GM12878 (cell line): ENCODE results near the gene ZNF213. TPM values are rescaled to one million over a fixed set of nuclear protein-coding genes. Genes with fewer than 3 reads are reported as not detected.

Experiments
- ATAC-seq: fragments of 200-7000 bp; cut with Tn5 transposase; 3 replicates; pipeline ENCODE4 v1.9.1; 2020; ENCODE audit warnings: mild to moderate bottlenecking, moderate library complexity
- BruUV-seq: library from RNA; stranded (reverse); fragments of 400-500 nt; replicated peaks from 2 replicates; lab custom pipeline; 2021; lab: Mats Ljungman, UMichigan
- CTCF ChIA-PET: fragments of 300-600 bp; sonication (Branson Sonifier 250); formaldehyde crosslinking; extraction: SDS; loops from one replicate; lab custom pipeline; 2021; ENCODE audit warnings: inconsistent platforms; lab: Yijun Ruan, JAX
- POLR2A ChIA-PET: fragments of 350-600 bp; formaldehyde crosslinking; extraction: SDS; loops from one replicate; lab custom pipeline; 2021; ENCODE audit warnings: inconsistent platforms; lab: Charles Lee
- RAD21 ChIA-PET: fragments of 300-600 bp; sonication (Branson Sonifier 250); formaldehyde crosslinking; loops from one replicate; lab custom pipeline; 2023; ENCODE audit warnings: antibody characterized with exemption; ENCODE audit not compliant: unreplicated experiment; lab: Charles Lee
- SMC1A ChIA-PET: fragments of 300-600 bp; sonication (Branson Sonifier 250); formaldehyde crosslinking; loops from one replicate; lab custom pipeline; 2023; ENCODE audit not compliant: unreplicated experiment, uncharacterized antibody; lab: Charles Lee
- DNase-seq: peaks from one replicate; pipeline ENCODE4 v3.0.0-alpha.2; 2011; ENCODE audit warnings: low read depth, low spot score
- FAIRE-seq: peaks from 3 replicates; lab custom pipeline; 2011; peaks lifted over from hg19 to GRCh38; lab: Jason Lieb, UNC
- H2AFZ ChIP-seq: 2 replicates; pipeline ENCODE4 v1.6.0; 2011; ENCODE audit warnings: low read depth, low read length, control low read depth; ENCODE audit not compliant: control insufficient read depth
- H3K27ac ChIP-seq: 2 replicates; pipeline ENCODE4 v1.5.1; 2011; ENCODE audit warnings: control low read depth; ENCODE audit not compliant: control insufficient read depth, insufficient read depth
- H3K27me3 ChIP-seq, 2 experiments: replicated peaks in 1 of 2; 2 replicates each; pipeline versions ENCODE4 v1.6.0 to v1.6.1; 2011; ENCODE audit warnings: low read length in 1 of 2; ENCODE audit not compliant: control insufficient read depth in 2 of 2, insufficient read depth in 2 of 2
- H3K36me3 ChIP-seq, 2 experiments: 2 replicates each; pipeline ENCODE4 v1.5.1; 2011; ENCODE audit warnings: low read length in 1 of 2; ENCODE audit not compliant: control insufficient read depth in 2 of 2, insufficient read depth in 2 of 2
- H3K4me1 ChIP-seq: 2 replicates; pipeline ENCODE4 v1.6.1; 2011; ENCODE audit warnings: mild to moderate bottlenecking, low read length, moderate library complexity, mixed read lengths; ENCODE audit not compliant: control insufficient read depth, insufficient read depth
- H3K4me2 ChIP-seq: 2 replicates; pipeline ENCODE4 v1.6.0; 2011; ENCODE audit warnings: control low read depth; ENCODE audit not compliant: control insufficient read depth, insufficient read depth
- H3K4me3 ChIP-seq: fragments of 200-600 bp; sonication (generic); 2 replicates; pipeline ENCODE4 v1.5.1; 2016
- H3K79me2 ChIP-seq: 2 replicates; pipeline ENCODE4 v1.6.0; 2011; ENCODE audit warnings: low read length; ENCODE audit not compliant: control insufficient read depth, insufficient read depth
- H3K9ac ChIP-seq: 2 replicates; pipeline ENCODE4 v1.8.0; 2011; ENCODE audit warnings: low read length, control low read depth, mixed read lengths; ENCODE audit not compliant: control insufficient read depth, insufficient read depth
- H3K9me3 ChIP-seq: replicated peaks from 3 replicates; pipeline ENCODE4 v1.5.1; 2011; ENCODE audit warnings: mild to moderate bottlenecking, low read length; ENCODE audit not compliant: control insufficient read depth, insufficient read depth
- H4K20me1 ChIP-seq: 2 replicates; pipeline ENCODE4 v1.6.0; 2011; ENCODE audit not compliant: control insufficient read depth, insufficient read depth
- ESRRA ChIP-seq: IDR thresholded peaks from 2 replicates; pipeline ENCODE4 v1.6.1; 2012; ENCODE audit warnings: mild to moderate bottlenecking, low read length, improper control_type of control experiment
- ETV6 ChIP-seq, 2 experiments: fragments of 450-650 bp in 1 of 2; IDR thresholded peaks in 1 of 2; conservative IDR thresholded peaks in 1 of 2; 2 replicates each; pipeline ENCODE4 v1.6.1; 2014; ENCODE audit warnings: antibody characterized with exemption in 1 of 2, borderline replicate concordance in 1 of 2, low read depth in 1 of 2, mild to moderate bottlenecking in 1 of 2, moderate library complexity in 1 of 2
- KDM1A ChIP-seq: fragments of 200-600 bp; sonication (generic); IDR thresholded peaks from 2 replicates; pipeline ENCODE4 v1.6.1; 2016; ENCODE audit warnings: borderline replicate concordance
- RELA ChIP-seq: fragments of 450-650 bp; IDR thresholded peaks from 2 replicates; pipeline ENCODE4 v1.8.0; 2014; ENCODE audit warnings: borderline replicate concordance; ENCODE audit not compliant: partially characterized antibody
- SUZ12 ChIP-seq: fragments of 200-600 bp; sonication (generic); IDR thresholded peaks from one replicate; pipeline ENCODE4 v1.6.1; 2018; ENCODE audit warnings: antibody characterized with exemption, mild to moderate bottlenecking; ENCODE audit not compliant: unreplicated experiment
- TARDBP ChIP-seq: IDR thresholded peaks from 2 replicates; pipeline ENCODE4 v1.6.1; 2016; ENCODE audit warnings: borderline replicate concordance
- TCF3 ChIP-seq: IDR thresholded peaks from 2 replicates; pipeline ENCODE4 v1.6.1; 2012; ENCODE audit warnings: low read depth, mild to moderate bottlenecking, low read length, borderline replicate concordance; ENCODE audit not compliant: insufficient read depth
- WGBS: methylation state at CpG from one replicate; pipeline ENCODE4 v1.1.6; 2016; ENCODE audit warnings: low lambda C conversion rate; ENCODE audit not compliant: insufficient replicate concordance, insufficient coverage; ENCODE audit errors: missing lambda C conversion rate; 5-methylcytosine and 5-hydroxymethylcytosine counted together
- in situ Hi-C: fragments of 300-500 bp; cut with MboI; formaldehyde crosslinking; loops from 9 replicates; pipeline ENCODE4 v1.14.3; 2018; ENCODE audit warnings: mixed read lengths
- intact Hi-C: fragments of 100-400 bp; cut with micrococcal nuclease; formaldehyde crosslinking; loops from one replicate; pipeline ENCODE4 v1.14.2; 2022; ENCODE audit not compliant: unreplicated experiment
- polyA plus RNA-seq, 11 experiments: library from polyadenylated mRNA; depleted of rRNA in 4 of 11; unstranded in 6 of 11; stranded (reverse) in 5 of 11; fragments of >200 nt; fragmentation: Nextera tagmentation in 4 of 11; fragmentation: Illumina TruSeq in 1 of 11; extraction: Ambion mirVana in 4 of 11; extraction: Trizol in 1 of 11; gene quantifications; 1 replicate in 1 of 11; 2 replicates in 10 of 11; pipeline versions ENCODE4 v1.2.1 to v1.2.3, GENCODE V29; 2011 to 2016; ENCODE audit warnings: inconsistent platforms in 2 of 11, missing spikeins in 2 of 11, low read depth in 1 of 11
- total RNA-seq, 4 experiments: library from RNA; depleted of rRNA in 3 of 4; stranded (reverse); fragments of >200 nt in 3 of 4; fragmentation: Illumina TruSeq in 1 of 4; extraction: Trizol in 1 of 4; gene quantifications; 2 replicates each; pipeline versions ENCODE4 v1.2.1 to v1.2.3, GENCODE V29; 2013 to 2021
- TF ChIP-seq, protein P1 (sequence below): fragments of 450-650 bp; IDR thresholded peaks from 2 replicates; pipeline ENCODE4 v1.6.1; 2017; ENCODE audit warnings: mild to moderate bottlenecking, low read depth, inconsistent platforms; ENCODE audit not compliant: poor library complexity, severe bottlenecking
- TF ChIP-seq, protein P2 (sequence below), 3 experiments: IDR thresholded peaks in 2 of 3; conservative IDR thresholded peaks in 1 of 3; 2 replicates each; pipeline ENCODE4 v1.5.1; 2011; ENCODE audit warnings: low read depth in 3 of 3, low read length in 3 of 3, mild to moderate bottlenecking in 3 of 3, control low read depth in 2 of 3, moderate library complexity in 2 of 3, inconsistent platforms in 1 of 3, mixed read lengths in 1 of 3; ENCODE audit not compliant: control insufficient read depth in 2 of 3, insufficient read depth in 1 of 3; ENCODE audit errors: extremely low read depth in 1 of 3
- TF ChIP-seq, protein P3 (sequence below): fragments of 150-350 bp; IDR thresholded peaks from 2 replicates; pipeline ENCODE4 v1.6.1; 2014; ENCODE audit warnings: mild to moderate bottlenecking, low read depth, low read length

ZNF213 gene
- total and polyA plus RNA-seq, 10 of the 15 experiments (the other 5 are each of a cell fraction or from before 2014, with no cell fraction given), result 0.53 to 9.4 (median 1.1) TPM

DNA sequence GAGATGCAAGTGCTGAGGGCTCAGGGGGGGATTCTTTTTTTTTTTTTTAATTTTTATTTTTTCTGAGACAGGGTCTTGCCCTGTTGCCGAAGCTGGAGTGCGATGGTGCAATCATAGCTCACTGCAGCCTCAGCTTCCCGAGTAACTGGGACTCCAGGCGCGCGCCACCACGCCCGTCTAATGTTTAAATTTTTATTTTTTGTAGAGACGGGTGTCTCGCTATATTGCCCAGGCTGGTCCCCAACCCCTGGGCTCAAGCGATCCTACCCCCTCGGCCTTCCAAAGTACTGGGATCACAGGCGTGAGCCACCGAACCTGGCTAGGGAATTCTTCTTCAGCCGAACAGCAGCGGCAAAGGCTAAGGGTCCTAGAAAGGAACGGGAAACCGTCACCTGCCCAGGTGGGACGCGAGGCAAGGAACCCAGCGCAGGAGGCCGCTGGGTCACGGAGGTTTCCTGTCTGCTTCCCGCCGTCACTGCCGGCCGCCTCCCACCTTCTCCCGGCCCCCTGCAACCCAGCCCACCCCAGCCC is 39.9 kb downstream of the ZNF213 start (continued):
- TF ChIP-seq, protein P1, sequence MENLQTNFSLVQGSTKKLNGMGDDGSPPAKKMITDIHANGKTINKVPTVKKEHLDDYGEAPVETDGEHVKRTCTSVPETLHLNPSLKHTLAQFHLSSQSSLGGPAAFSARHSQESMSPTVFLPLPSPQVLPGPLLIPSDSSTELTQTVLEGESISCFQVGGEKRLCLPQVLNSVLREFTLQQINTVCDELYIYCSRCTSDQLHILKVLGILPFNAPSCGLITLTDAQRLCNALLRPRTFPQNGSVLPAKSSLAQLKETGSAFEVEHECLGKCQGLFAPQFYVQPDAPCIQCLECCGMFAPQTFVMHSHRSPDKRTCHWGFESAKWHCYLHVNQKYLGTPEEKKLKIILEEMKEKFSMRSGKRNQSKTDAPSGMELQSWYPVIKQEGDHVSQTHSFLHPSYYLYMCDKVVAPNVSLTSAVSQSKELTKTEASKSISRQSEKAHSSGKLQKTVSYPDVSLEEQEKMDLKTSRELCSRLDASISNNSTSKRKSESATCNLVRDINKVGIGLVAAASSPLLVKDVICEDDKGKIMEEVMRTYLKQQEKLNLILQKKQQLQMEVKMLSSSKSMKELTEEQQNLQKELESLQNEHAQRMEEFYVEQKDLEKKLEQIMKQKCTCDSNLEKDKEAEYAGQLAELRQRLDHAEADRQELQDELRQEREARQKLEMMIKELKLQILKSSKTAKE, result no peak
- TF ChIP-seq KDM1A, result no peak
- TF ChIP-seq ETV6 (conservative IDR thresholded peaks at IDR 0.05 in 1 of 2, IDR thresholded peaks at IDR 0.05 in 1 of 2; ENCODE audit: borderline replicate concordance in 1 of 2, low read depth in 1 of 2), result no peak

DNA sequence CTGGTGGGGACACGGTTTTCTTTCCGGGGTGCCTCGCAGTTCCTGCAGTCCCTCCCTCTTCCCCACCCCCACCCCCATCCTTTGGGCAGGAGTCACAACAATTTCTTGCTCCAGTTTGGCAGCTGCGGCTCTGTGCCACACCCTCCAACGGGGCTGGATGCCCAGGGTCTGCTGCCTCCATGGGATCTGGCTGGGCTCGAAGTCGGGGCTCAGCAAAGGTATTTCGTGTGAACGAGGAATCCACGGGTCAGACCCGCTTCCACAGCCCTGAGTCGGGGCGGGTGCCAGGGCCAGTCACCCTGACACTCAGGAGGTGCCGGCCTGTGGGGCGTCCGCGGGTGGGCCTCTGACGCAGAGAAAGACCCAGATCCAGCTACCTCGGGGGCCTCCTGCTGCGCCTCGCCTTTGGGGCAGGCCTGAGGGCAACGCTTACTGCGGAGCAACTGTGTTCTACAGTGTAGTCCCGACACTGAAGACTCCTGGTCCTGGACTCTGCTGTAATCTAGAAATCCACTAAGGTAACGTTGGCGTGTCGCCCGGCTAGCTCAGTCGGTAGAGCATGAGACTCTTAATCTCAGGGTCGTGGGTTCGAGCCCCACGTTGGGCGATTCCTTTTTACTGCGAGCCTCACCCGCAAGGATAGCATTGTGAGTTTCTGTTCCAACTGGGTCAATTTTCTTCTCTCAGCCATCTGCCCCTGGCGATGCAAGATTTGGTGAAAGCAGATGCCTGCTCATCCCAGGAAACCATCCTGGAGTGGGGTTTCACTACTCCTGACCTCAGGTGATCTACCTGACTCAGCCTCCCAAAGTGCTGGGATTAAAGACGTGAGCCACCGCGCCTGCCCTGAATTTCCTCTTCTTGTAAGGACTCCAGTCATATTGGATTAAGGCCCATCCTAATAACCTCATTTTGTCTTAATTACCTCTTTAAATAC is 40.6 kb downstream of the ZNF213 start:
- BruUV-seq, result no TSS peak
- intact Hi-C loops, result no loop called here
- TF ChIP-seq TARDBP, result 0 out of 2 replicates have a peak, but pooled peaks have one; percentile 71
- no peak for TF ChIP-seq RELA
- TF ChIP-seq SUZ12, result peak; percentile 38
- TF ChIP-seq, protein P2, sequence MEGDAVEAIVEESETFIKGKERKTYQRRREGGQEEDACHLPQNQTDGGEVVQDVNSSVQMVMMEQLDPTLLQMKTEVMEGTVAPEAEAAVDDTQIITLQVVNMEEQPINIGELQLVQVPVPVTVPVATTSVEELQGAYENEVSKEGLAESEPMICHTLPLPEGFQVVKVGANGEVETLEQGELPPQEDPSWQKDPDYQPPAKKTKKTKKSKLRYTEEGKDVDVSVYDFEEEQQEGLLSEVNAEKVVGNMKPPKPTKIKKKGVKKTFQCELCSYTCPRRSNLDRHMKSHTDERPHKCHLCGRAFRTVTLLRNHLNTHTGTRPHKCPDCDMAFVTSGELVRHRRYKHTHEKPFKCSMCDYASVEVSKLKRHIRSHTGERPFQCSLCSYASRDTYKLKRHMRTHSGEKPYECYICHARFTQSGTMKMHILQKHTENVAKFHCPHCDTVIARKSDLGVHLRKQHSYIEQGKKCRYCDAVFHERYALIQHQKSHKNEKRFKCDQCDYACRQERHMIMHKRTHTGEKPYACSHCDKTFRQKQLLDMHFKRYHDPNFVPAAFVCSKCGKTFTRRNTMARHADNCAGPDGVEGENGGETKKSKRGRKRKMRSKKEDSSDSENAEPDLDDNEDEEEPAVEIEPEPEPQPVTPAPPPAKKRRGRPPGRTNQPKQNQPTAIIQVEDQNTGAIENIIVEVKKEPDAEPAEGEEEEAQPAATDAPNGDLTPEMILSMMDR (IDR thresholded peaks at IDR 0.05 in 2 of 3, conservative IDR thresholded peaks at IDR 0.05 in 1 of 3; ENCODE audit: control insufficient read depth in 2 of 3, extremely low read depth in 1 of 3, insufficient read depth in 1 of 3, low read depth in 3 of 3, low read length in 3 of 3), result no peak
- TF ChIP-seq ESRRA, result no peak
- TF ChIP-seq, protein P3, sequence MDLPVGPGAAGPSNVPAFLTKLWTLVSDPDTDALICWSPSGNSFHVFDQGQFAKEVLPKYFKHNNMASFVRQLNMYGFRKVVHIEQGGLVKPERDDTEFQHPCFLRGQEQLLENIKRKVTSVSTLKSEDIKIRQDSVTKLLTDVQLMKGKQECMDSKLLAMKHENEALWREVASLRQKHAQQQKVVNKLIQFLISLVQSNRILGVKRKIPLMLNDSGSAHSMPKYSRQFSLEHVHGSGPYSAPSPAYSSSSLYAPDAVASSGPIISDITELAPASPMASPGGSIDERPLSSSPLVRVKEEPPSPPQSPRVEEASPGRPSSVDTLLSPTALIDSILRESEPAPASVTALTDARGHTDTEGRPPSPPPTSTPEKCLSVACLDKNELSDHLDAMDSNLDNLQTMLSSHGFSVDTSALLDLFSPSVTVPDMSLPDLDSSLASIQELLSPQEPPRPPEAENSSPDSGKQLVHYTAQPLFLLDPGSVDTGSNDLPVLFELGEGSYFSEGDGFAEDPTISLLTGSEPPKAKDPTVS, result no peak
- no peak for TF ChIP-seq TCF3

More for the DNA sequence above, 40.6 kb downstream of the ZNF213 start:
- no peaks in the 10 kb centered on the region; a peak in 1 of 4 replicates for H3K27me3 ChIP-seq
- H3K4me1 ChIP-seq, result peaks cover 32% of the 10 kb centered on the region
- H4K20me1 ChIP-seq, result no peaks in the 10 kb centered on the region
- H3K36me3 ChIP-seq, result no peaks in the 10 kb centered on the region
- H3K4me2 ChIP-seq, result peak overlapping the region; percentile 92
- H3K9me3 ChIP-seq, result no peaks in the 10 kb centered on the region
- in situ Hi-C loops, result no loop called here
- 10% methylated on average over 36 of the region's 39 CpGs for WGBS
- H3K4me3 ChIP-seq, result peak overlapping the region; percentile 22; the same call in 1 of the 2 replicates
- no peak overlapping the region for H3K9ac ChIP-seq
- ChIA-PET CTCF (interaction anchor here (1.2 to 1.7 kb wide), 4 partner anchors 8 to 325 kb away, joined by 3 to 15 read pairs (median 4); no protein-coding TSS in a partner anchor), SMC1A (no interaction called here), RAD21 (no interaction called here), POLR2A (interaction anchor here (1.6 kb wide), 1 partner anchor 40 kb away, joined by 3 read pairs; the partner anchor contains the start of gene ZNF213)
- FAIRE-seq, result no peak
- H3K27ac ChIP-seq, result no peak overlapping the region
- ATAC-seq, result peak; percentile 18
- H3K79me2 ChIP-seq, result no peaks in the 10 kb centered on the region
- no peak for DNase-seq
- no peak overlapping the region for H2AFZ ChIP-seq
